ENCODE data around the gene INPP5A.

DNA sequence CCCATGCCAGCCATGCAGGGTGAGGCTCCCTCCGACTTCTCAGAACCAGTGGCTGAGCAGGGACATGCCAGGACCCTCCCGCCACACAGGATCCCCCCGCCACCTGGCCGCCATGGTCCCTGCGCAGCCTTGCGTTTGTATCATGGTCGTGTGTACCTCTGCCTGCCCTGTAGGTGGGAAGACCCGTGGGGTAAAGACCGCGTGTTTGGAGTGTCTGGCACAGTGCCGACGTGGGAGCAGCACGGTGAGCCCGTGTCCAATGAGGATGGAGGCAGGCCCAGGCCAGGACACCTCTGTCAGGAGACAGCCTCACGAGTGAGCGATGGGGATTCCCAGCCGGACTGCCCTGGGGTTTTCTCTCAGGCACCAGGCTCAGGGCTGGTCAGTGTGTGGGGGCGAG is 216.5 kb downstream of the INPP5A start:
- TF ChIP-seq POLR2A (IDR thresholded peaks at IDR 0.05; ENCODE audit: borderline replicate concordance, extremely low read depth, insufficient read depth, insufficient read length) = no peak
- TF ChIP-seq, protein P1, sequence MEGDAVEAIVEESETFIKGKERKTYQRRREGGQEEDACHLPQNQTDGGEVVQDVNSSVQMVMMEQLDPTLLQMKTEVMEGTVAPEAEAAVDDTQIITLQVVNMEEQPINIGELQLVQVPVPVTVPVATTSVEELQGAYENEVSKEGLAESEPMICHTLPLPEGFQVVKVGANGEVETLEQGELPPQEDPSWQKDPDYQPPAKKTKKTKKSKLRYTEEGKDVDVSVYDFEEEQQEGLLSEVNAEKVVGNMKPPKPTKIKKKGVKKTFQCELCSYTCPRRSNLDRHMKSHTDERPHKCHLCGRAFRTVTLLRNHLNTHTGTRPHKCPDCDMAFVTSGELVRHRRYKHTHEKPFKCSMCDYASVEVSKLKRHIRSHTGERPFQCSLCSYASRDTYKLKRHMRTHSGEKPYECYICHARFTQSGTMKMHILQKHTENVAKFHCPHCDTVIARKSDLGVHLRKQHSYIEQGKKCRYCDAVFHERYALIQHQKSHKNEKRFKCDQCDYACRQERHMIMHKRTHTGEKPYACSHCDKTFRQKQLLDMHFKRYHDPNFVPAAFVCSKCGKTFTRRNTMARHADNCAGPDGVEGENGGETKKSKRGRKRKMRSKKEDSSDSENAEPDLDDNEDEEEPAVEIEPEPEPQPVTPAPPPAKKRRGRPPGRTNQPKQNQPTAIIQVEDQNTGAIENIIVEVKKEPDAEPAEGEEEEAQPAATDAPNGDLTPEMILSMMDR (IDR thresholded peaks at IDR 0.05 in 2 of 3, conservative IDR thresholded peaks at IDR 0.05 in 1 of 3; ENCODE audit: borderline replicate concordance in 1 of 3, insufficient read depth in 1 of 3, low read depth in 2 of 3, low read length in 2 of 3) = no peak
- TF ChIP-seq EZH2 (IDR thresholded peaks at IDR 0.05) = no peak
- TF ChIP-seq REST (IDR thresholded peaks at IDR 0.05; ENCODE audit: low read depth) = no peak
- no peak for TF ChIP-seq POLR2AphosphoS5 (IDR thresholded peaks at IDR 0.05; ENCODE audit: low read depth, low read length)
- TF ChIP-seq CEBPB (IDR thresholded peaks at IDR 0.05; ENCODE audit: low read depth) = no peak
- TF ChIP-seq MAX (IDR thresholded peaks at IDR 0.05) = no peak
- no peak for TF ChIP-seq JUND (IDR thresholded peaks at IDR 0.05)
- TF ChIP-seq FOSL1 (IDR thresholded peaks at IDR 0.05; ENCODE audit: low read depth) = no peak
- TF ChIP-seq SP1 (IDR thresholded peaks at IDR 0.05; ENCODE audit: low read depth) = no peak
- TF ChIP-seq, protein P2, sequence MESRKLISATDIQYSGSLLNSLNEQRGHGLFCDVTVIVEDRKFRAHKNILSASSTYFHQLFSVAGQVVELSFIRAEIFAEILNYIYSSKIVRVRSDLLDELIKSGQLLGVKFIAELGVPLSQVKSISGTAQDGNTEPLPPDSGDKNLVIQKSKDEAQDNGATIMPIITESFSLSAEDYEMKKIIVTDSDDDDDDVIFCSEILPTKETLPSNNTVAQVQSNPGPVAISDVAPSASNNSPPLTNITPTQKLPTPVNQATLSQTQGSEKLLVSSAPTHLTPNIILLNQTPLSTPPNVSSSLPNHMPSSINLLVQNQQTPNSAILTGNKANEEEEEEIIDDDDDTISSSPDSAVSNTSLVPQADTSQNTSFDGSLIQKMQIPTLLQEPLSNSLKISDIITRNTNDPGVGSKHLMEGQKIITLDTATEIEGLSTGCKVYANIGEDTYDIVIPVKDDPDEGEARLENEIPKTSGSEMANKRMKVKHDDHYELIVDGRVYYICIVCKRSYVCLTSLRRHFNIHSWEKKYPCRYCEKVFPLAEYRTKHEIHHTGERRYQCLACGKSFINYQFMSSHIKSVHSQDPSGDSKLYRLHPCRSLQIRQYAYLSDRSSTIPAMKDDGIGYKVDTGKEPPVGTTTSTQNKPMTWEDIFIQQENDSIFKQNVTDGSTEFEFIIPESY (IDR thresholded peaks at IDR 0.05; ENCODE audit: extremely low read depth, insufficient replicate concordance, low read length) = no peak
- no peak for TF ChIP-seq EZH2phosphoT487 (IDR thresholded peaks at IDR 0.05; ENCODE audit: borderline replicate concordance)
